IPS-18c (cell line): ENCODE measurements around the gene ALDH4A1.

Source experiments
- H3K4me3 ChIP-seq: 2 replicates; pipeline ENCODE4 v1.7.0; 2013; ENCODE audit warnings: low read depth, mild to moderate bottlenecking, low read length, moderate library complexity; ENCODE audit not compliant: insufficient read depth
- H3K9me3 ChIP-seq: one replicate; pipeline ENCODE4 v1.6.1; 2013; ENCODE audit warnings: mild to moderate bottlenecking, low read length, moderate library complexity; ENCODE audit not compliant: control insufficient read depth, insufficient read depth

Gene ALDH4A1

DNA sequence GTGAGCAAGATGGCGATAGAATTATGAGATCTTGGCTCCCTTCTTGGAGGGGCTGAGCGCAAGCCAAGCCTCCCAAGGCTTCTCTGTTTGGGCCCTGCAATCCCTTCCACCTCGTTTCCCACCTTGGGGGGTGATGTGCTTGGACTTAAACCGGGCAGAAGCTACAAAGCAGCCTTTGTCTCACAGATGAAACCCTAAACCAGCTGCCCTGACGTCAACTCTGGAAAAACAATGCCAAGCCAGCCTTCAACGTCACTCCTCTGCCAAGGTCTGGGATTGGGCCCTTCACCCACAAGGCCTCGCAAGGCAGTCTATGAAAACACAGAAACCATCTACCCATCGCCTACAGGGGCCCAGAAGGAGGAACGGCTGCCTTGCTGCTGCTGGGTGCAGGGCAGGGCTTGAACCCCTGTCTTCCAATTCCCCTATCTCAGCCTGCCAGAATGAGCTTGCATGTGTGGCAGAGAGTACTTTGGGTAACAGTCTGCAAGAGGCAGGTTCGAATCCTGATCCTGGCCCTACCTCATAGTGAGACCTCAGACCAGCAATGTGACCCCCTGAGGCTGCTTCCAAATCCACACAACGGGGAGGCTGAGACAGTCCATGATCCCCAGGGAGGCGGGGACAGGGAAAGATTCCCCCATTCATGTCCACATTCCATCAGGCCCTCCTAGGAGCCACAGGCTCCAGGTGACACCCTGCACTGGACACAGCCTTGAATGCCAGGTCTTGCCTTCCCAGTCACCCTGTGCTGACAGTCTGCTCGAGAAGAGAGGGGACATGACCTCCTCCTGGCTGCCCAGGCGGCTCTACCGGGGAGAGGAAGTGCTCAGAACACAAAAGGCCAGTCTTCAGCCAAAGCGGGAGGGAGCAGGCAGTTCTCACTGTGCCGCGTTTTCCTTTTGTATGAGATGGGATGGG is 39.1 kb upstream of the ALDH4A1 start:
- Histone ChIP-seq H3K4me3 (no peak overlapping the region), H3K9me3 (peaks cover 2% of the 10 kb centered on the region)

DNA sequence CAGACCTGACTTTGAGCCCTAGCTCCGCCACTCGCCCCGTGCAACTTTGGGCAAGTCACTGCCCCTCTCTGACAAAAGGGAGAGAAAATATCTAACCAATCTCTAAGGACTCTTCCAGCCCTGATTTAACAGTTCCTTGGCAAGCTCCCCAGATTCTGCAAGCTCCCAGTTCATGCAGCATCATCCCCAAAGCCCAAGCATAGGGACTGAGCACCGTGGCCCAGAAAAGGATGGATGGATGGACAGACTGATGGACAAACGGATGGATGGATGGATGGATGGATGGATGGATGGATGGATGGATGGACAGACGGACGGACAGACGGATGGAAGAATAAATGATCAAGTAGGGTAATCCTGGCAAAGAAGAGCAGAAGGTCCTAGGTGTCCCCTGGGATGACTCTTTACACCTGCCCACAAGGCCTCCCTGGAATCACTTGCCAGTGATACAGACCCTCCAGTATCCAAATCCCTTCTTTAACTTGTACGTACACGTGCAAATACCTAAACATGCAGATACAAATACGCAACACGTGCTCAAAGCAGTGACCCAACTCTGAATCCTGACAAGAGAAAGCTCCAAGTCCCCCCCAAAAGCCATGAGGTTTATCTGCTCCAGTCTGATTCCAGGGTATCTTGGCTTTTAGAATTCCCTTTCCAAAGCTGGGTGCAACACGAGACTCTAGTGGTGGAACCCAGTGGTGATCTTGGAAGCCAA is 38.1 kb upstream of the ALDH4A1 start:
- Histone ChIP-seq H3K4me3 (no peak overlapping the region), H3K9me3 (peaks cover 2% of the 10 kb centered on the region)

DNA sequence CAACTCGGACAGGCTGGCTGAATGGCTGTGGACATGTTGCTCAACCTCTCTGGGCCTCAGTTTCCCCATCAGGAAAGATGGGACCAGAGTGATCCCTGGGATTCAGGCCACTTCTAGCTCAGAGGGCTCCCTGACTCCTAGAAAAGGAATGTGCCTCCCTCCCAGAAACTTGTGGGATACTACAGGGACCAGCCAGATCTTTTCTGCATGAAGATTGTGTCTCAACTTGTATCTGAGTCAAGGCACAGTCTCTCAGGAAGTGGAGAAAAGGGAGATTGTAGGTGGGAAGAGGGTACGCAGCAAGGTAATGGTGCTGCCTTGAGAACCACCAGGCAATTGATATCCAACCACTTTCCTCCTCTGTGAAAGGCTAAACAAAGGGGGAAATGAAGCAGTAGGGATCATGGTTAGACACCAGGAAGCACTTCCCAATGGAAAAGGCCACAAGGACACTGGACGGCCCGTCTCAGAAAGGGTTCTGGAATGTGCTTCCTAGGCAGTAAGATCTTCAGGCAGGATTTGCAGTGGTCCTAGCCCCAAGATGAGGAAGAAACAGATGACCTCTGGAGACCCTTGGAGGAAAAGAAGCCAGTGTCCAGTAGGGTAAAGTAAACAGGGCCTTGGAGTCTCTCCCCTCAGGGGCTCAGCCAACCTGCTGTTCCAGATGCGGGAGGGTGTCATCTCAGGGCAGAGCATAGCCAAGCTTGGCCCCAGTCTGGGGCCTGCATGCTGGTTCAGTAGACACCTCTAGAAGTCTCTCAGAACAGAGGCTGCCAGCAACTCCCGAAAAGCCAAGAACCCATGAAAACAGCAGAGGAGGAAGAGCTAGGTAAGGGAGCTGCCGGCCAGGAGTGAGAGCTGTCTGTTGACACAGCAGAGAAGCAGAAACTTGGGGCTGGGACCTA is 37.3 kb upstream of the ALDH4A1 start:
- no peak overlapping the region for H3K4me3 ChIP-seq

GRCh38 chr1:18938707-18939070 is 36.3 kb upstream of the ALDH4A1 start:
- peaks cover 8% of the 10 kb centered on the region for H3K9me3 ChIP-seq
- no peak overlapping the region for H3K4me3 ChIP-seq

More for the DNA sequence above, 37.3 kb upstream of the ALDH4A1 start:
- peaks cover 3% of the 10 kb centered on the region for H3K9me3 ChIP-seq

DNA sequence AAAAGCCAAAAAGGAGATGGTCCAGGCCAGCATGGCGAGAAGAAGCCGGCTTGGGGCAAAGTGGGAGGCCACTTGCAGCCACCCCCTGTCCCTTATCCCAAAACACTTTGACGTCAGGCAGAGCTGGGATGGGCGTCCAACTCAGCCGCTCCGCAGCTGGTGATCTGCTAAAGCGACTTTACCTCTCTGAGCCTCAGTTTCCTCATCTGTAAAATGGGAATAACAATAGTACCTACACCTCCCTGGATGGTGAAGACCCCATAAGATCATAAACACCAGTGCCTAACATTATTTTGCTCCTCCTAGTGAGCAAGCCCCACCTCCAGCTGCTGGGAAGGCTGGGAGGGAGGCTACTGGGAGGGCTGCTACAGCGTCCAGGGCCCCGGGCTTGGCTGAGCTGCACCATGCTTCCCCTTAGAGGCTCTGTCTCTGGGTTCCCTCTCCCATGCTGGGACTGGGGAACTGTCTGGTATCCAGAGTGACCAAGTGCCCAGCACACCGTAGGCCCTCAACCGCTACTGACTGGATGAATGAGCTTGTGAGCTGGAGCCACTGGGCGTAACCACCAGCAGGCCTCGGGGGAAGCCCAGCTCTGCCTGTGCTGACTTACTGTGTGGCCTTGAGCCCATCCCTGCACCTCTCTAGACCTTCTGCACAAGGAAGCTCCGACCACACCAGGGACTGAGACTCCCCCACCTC is 35.8 kb upstream of the ALDH4A1 start:
- H3K9me3 ChIP-seq: peaks cover 8% of the 10 kb centered on the region

GRCh38 chr1:18937539-18937938 is 35.2 kb upstream of the ALDH4A1 start:
- peaks cover 7% of the 10 kb centered on the region for H3K9me3 ChIP-seq
- no peak overlapping the region for H3K4me3 ChIP-seq

More for the DNA sequence above, 35.8 kb upstream of the ALDH4A1 start:
- H3K4me3 ChIP-seq: no peak overlapping the region

GRCh38 chr1:18936814-18937481 is 34.6 kb upstream of the ALDH4A1 start:
- H3K9me3 ChIP-seq: peaks cover 5% of the 10 kb centered on the region
- H3K4me3 ChIP-seq: no peak overlapping the region

DNA sequence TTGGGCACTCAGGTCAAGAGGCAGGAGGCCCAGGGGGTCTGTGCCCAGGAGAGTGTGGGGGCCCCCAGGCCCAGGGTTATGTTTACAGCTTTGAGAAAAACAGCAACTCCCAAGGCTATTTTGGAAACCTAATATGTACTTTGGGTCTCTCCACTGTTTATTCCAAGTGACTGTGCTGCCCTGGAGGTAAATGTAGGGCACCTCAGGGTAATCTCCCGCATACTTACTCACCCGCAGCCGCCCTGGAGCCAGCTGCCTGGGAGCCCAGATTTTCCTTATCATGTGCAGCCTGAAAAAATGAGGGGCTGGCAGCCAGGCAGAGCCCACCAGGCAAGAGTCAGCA is 34.1 kb upstream of the ALDH4A1 start:
- Histone ChIP-seq H3K9me3 (peaks cover 5% of the 10 kb centered on the region), H3K4me3 (no peak overlapping the region)

DNA sequence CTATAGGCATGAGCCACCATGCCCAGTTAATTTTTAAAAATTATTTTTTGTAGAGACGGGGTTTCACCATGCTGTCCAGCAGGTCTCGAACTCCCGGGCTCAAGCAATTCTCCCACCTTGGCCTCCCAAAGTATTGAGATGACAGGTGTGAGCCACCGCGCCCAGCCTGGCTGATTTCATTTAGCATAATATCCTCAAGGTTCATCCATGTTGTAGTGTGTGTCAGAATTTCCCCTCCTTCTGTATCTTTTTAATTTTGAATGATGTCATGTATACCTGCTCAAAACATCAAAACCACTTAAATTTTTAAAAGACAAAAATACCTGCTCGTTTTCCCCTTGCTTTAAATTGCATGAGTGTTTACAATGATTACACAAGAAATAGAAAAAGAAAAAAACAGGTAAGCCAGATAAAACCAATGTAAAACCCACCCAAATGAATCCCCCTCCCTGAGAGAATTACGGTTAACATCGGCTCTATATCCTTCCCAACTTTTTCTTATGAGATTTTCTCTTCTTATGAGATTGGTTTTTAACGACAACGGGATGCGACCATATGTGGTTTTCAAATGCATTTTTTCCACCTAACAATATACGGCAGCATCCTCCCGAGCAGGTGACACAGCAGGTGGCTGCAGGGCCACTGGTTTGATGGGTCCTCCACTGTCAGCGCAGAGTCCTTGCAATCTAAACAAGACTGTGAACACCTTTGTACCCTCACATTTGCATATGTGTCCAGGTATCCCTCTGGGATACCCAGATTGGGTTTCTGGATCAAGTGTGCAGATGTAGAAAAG is 32.0 kb upstream of the ALDH4A1 start:
- Histone ChIP-seq H3K9me3 (peaks cover 5% of the 10 kb centered on the region), H3K4me3 (no peak overlapping the region)

- H3K9me3 ChIP-seq: peaks cover 5% of the 10 kb centered on the region
Observed at GRCh38 chr1:18932879-18933278, 30.5 kb upstream of the ALDH4A1 start.

GRCh38 chr1:18932387-18932786 is 30.0 kb upstream of the ALDH4A1 start:
- peaks cover 5% of the 10 kb centered on the region for H3K9me3 ChIP-seq
- no peak overlapping the region for H3K4me3 ChIP-seq

More at GRCh38 chr1:18932879-18933278, 30.5 kb upstream of the ALDH4A1 start:
- no peak overlapping the region for H3K4me3 ChIP-seq

- Histone ChIP-seq H3K9me3 (peaks cover 5% of the 10 kb centered on the region), H3K4me3 (no peak overlapping the region)
Observed at GRCh38 chr1:18931730-18932129, 29.4 kb upstream of the ALDH4A1 start.

- H3K9me3 ChIP-seq: peaks cover 5% of the 10 kb centered on the region
- no peak overlapping the region for H3K4me3 ChIP-seq
Observed at GRCh38 chr1:18929686-18930085, 27.3 kb upstream of the ALDH4A1 start.

DNA sequence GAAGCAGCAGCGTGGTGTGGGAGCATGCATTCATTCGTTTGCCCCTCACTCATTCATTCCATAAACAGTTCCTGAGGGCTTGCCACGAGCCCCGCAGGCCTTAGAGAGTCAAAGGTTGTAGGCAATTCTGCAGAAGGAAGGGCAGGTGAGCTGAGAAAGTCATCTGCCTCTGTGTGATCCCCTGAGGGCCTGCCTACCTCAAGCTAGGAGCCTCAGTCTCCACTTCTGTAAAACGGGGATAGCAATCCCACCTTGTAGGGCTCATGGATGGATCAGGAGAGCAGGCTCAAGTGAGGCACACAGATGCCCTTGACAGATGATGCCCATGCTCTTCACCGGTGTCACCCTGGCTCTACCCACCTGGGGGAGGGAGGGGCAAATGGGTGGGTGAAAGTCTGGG is 26.6 kb upstream of the ALDH4A1 start:
- H3K9me3 ChIP-seq: no peaks in the 10 kb centered on the region
- H3K4me3 ChIP-seq: no peak overlapping the region

DNA sequence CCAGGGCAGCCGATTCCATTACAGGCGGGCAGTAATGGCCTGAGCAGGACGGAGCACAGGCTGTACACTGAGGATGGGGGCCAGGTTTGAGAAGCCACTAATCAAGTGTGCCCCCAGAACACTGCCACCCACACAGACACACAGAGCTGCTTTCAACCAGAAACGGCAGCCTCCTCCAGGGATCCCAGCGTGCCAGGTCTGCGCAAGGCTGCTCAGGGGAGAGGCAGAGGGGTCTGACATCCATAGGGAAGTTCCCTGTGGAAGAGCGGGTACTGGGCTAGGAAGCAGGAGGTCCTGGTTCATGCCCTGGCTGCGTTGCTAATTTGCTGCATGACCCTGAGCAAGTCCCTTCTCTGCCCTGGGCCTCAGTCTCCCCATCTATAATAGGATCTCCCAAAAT is 26.1 kb upstream of the ALDH4A1 start:
- Histone ChIP-seq H3K4me3 (no peak overlapping the region), H3K9me3 (no peaks in the 10 kb centered on the region)
